ENCODE results near the gene ZDHHC4. TPM values are rescaled to one million over a fixed set of nuclear protein-coding genes. Genes with fewer than 3 reads are reported as not detected.

Gene ZDHHC4
- total RNA-seq, 1 experiment from 2014 or later = 96.1 TPM

DNA sequence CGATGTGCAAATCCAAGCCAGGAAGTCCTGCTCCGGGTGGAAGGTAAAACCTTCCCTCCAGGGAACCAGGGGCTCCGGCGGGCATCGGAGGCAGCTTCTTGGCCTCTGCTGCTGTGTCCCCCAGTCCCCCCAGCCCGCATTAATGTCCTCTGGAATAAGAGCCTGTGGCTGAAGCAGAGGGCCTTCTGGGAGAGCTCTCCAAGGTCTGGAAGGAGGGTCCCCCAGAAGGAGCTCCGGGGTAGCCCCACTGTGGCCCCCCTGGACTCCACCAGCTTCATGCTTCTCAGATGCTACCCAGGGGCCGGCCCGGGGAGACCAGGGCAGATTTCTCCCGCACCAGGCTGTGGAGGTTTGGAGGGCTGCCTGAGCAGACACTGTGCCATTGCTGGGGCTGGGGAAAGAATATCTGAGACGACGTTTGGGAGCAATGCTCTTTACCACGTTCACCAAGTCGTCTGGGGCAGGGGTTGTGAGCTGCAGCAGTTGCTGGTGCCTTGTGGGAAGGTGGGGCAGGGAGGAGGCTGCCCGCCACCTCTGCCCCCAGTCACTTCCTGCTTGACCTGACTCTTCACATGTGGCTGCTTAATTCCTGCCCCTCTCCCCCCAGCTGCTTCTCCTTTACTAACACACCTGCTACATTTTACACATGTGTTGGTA, 46.5 kb downstream of the ZDHHC4 start:
- no peak overlapping the region for H3K4me2 ChIP-seq
- ChIA-PET POLR2A (ENCODE audit: unreplicated experiment) (interaction anchor here (0.6 kb wide), 2 partner anchors 11 to 12 kb away, joined by 5 to 16 read pairs; no protein-coding TSS in a partner anchor), CTCF (no interaction called here)
- no peak for DNase-seq
- no peak overlapping the region for H3K27ac ChIP-seq
- no peaks in the 10 kb centered on the region for H3K9me2 ChIP-seq (ENCODE audit: insufficient read depth)
- intact Hi-C loops (cut with micrococcal nuclease; ENCODE audit: unreplicated experiment) = no loop called here
- BruUV-seq (replicated peaks) = no TSS peak
- no peaks in the 10 kb centered on the region for H3K9me3 ChIP-seq (ENCODE audit: insufficient read depth, low read depth)
- H3K4me3 ChIP-seq = no peak overlapping the region
- H3K36me3 ChIP-seq (ENCODE audit: low read depth) = no peaks in the 10 kb centered on the region
- H2AFZ ChIP-seq = no peak overlapping the region
- H3K79me2 ChIP-seq (ENCODE audit: low read depth) = no peaks in the 10 kb centered on the region
- H3K4me1 ChIP-seq (replicated peaks; ENCODE audit: insufficient read depth) = no peaks in the 10 kb centered on the region
- H3F3A ChIP-seq (ENCODE audit: insufficient read depth, low read depth) = no peaks in the 10 kb centered on the region
- H3K27me3 ChIP-seq (ENCODE audit: insufficient read depth, low read depth) = no peaks in the 10 kb centered on the region
- no peaks in the 10 kb centered on the region for H4K20me1 ChIP-seq (ENCODE audit: insufficient read depth)
- TF ChIP-seq CTCF (conservative IDR thresholded peaks at IDR 0.05) (no peak), EZH2 (IDR thresholded peaks at IDR 0.05; ENCODE audit: low read depth) (no peak)

DNA sequence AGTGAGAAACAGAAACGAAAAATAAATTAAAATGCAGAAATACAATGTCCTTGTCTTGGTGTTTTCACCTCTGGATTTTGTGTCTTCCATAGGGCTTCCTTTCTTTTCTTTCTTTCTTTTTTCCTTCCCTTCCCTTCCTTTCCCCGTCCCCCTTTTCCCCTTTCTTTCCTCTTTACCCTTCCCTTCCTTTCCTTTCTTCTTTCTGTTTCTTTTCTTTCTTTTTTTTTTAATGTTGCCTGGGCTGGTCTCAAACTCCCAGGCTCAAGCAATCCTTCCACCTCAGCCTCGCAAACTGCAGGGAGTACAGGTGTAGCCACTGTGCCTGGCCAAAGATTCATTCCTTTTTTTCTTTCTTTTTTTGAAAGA, 47.0 kb downstream of the ZDHHC4 start:
- Histone ChIP-seq H4K20me1 (ENCODE audit: insufficient read depth) (no peaks in the 10 kb centered on the region), H3K4me2 (no peak overlapping the region), H3K9me3 (ENCODE audit: insufficient read depth, low read depth) (no peaks in the 10 kb centered on the region), H3K79me2 (ENCODE audit: low read depth) (no peaks in the 10 kb centered on the region), H2AFZ (no peak overlapping the region), H3K4me1 (replicated peaks; ENCODE audit: insufficient read depth) (no peaks in the 10 kb centered on the region), H3K9me2 (ENCODE audit: insufficient read depth) (no peaks in the 10 kb centered on the region), H3K36me3 (ENCODE audit: low read depth) (no peaks in the 10 kb centered on the region), H3K27ac (no peak overlapping the region), H3K4me3 (no peak overlapping the region), H3K27me3 (ENCODE audit: insufficient read depth, low read depth) (no peaks in the 10 kb centered on the region), H3F3A (ENCODE audit: insufficient read depth, low read depth) (no peaks in the 10 kb centered on the region)
- no peak for DNase-seq
- no TSS peak for BruUV-seq (replicated peaks)
- CTCF ChIA-PET = no interaction called here
- no peak for TF ChIP-seq CTCF (conservative IDR thresholded peaks at IDR 0.05)
- no peak for TF ChIP-seq EZH2 (IDR thresholded peaks at IDR 0.05; ENCODE audit: low read depth)
- intact Hi-C loops (cut with micrococcal nuclease; ENCODE audit: unreplicated experiment) = no loop called here
- POLR2A ChIA-PET (ENCODE audit: unreplicated experiment) = interaction anchor here (0.6 kb wide), 2 partner anchors 11 to 13 kb away, joined by 5 to 16 read pairs; no protein-coding TSS in a partner anchor

DNA sequence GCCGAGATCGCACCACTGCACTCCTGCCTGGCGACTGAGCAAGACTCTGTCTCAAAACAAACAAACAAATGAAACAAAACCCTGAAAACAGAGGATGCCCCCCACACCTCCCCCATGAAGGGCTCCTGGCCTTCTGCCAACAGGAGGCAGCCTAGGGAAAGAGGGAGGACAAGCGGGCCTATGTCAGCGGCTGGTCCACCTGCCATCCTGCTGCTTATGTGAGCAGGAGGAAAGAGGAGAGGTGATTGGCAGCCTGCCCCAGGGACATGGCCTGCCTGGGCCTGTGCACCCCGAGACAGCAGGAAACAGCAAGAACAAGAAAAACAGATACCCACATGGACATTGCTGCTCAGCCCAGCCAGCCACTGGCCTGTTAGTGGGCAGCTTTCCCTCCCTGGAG, 50.8 kb downstream of the ZDHHC4 start:
- intact Hi-C loops (cut with micrococcal nuclease; ENCODE audit: unreplicated experiment) = no loop called here

More for the DNA sequence above, 50.8 kb downstream of the ZDHHC4 start:
- Histone ChIP-seq H2AFZ (no peak overlapping the region), H3K4me1 (replicated peaks; ENCODE audit: insufficient read depth) (peaks cover 12% of the 10 kb centered on the region), H3K27me3 (ENCODE audit: insufficient read depth, low read depth) (no peaks in the 10 kb centered on the region), H3K27ac (no peak overlapping the region), H3K4me3 (no peak overlapping the region), H3K9me2 (ENCODE audit: insufficient read depth) (no peaks in the 10 kb centered on the region), H4K20me1 (ENCODE audit: insufficient read depth) (no peaks in the 10 kb centered on the region), H3K79me2 (ENCODE audit: low read depth) (no peaks in the 10 kb centered on the region), H3K36me3 (ENCODE audit: low read depth) (no peaks in the 10 kb centered on the region), H3K4me2 (no peak overlapping the region), H3K9me3 (ENCODE audit: insufficient read depth, low read depth) (no peaks in the 10 kb centered on the region), H3F3A (ENCODE audit: insufficient read depth, low read depth) (peaks cover 17% of the 10 kb centered on the region)
- DNase-seq = no peak
- no TSS peak for BruUV-seq (replicated peaks)
- TF ChIP-seq EZH2 (IDR thresholded peaks at IDR 0.05; ENCODE audit: low read depth) = no peak
- TF ChIP-seq CTCF (conservative IDR thresholded peaks at IDR 0.05) = no peak
- ChIA-PET CTCF (no interaction called here), POLR2A (ENCODE audit: unreplicated experiment) (no interaction called here)
